Hepatocyte (in vitro differentiated cells): ENCODE measurements around the gene TAF1D. TPM values are rescaled to one million over a fixed set of nuclear protein-coding genes. Genes with fewer than 3 reads are reported as not detected.
"Not testable (repeated sequence)": the region's sequence is repeated elsewhere in the genome, so short reads cannot be mapped to it uniquely, and the experiment has no call there.

Experiments
- DNase-seq: peaks from one replicate; pipeline ENCODE4 v3.0.0-alpha.2; 2016; ENCODE audit warnings: low spot score
- H2AFZ ChIP-seq: fragments of 200-600 bp; sonication (generic); 2 replicates; pipeline ENCODE4 v1.6.0; 2016; ENCODE audit warnings: antibody characterized with exemption, mild to moderate bottlenecking
- H3K27ac ChIP-seq: fragments of 200-600 bp; sonication (generic); 2 replicates; pipeline ENCODE4 v1.5.1; 2016; ENCODE audit warnings: mild to moderate bottlenecking
- H3K27me3 ChIP-seq: fragments of 200-600 bp; sonication (generic); 2 replicates; pipeline ENCODE4 v1.6.1; 2016
- H3K36me3 ChIP-seq: fragments of 200-600 bp; sonication (generic); replicated peaks from 2 replicates; pipeline ENCODE4 v1.5.1; 2016; ENCODE audit warnings: low read depth; ENCODE audit not compliant: insufficient read depth
- H3K4me1 ChIP-seq: fragments of 200-600 bp; sonication (generic); 2 replicates; pipeline ENCODE4 v1.5.1; 2016; ENCODE audit warnings: mild to moderate bottlenecking, moderate library complexity; ENCODE audit not compliant: insufficient read depth
- H3K4me2 ChIP-seq: fragments of 200-600 bp; sonication (generic); 2 replicates; pipeline ENCODE4 v1.6.0; 2016
- H3K4me3 ChIP-seq: fragments of 200-600 bp; sonication (generic); 2 replicates; pipeline ENCODE4 v1.5.1; 2016; ENCODE audit warnings: mild to moderate bottlenecking
- H3K79me2 ChIP-seq: fragments of 200-600 bp; sonication (generic); 2 replicates; pipeline ENCODE4 v1.6.0; 2017; ENCODE audit warnings: mild to moderate bottlenecking
- H3K9me2 ChIP-seq: fragments of 200-600 bp; sonication (generic); replicated peaks from 2 replicates; pipeline ENCODE4 v1.6.0; 2017; ENCODE audit warnings: mild to moderate bottlenecking; ENCODE audit not compliant: insufficient read depth
- H3K9me3 ChIP-seq: fragments of 200-600 bp; sonication (generic); 2 replicates; pipeline ENCODE4 v1.5.1; 2016; ENCODE audit warnings: low read depth, mild to moderate bottlenecking
- H4K20me1 ChIP-seq: fragments of 200-600 bp; sonication (generic); 2 replicates; pipeline ENCODE4 v1.6.0; 2016; ENCODE audit warnings: mild to moderate bottlenecking; ENCODE audit not compliant: insufficient read depth, poor library complexity, severe bottlenecking
- EZH2 ChIP-seq: fragments of 200-600 bp; sonication (generic); IDR thresholded peaks from 2 replicates; pipeline ENCODE4 v1.6.1; 2016; ENCODE audit warnings: antibody characterized with exemption, mild to moderate bottlenecking, borderline replicate concordance
- EZH2phosphoT487 ChIP-seq: fragments of 200-600 bp; sonication (generic); IDR thresholded peaks from one replicate; pipeline ENCODE4 v1.6.1; 2018; ENCODE audit warnings: antibody characterized with exemption, mild to moderate bottlenecking, low read depth, moderate library complexity; ENCODE audit not compliant: unreplicated experiment, severe bottlenecking
- WGBS: methylation state at CpG from one replicate; pipeline ENCODE4 v1.1.6; 2016; ENCODE audit warnings: low lambda C conversion rate; ENCODE audit errors: missing lambda C conversion rate; 5-methylcytosine and 5-hydroxymethylcytosine counted together
- polyA plus RNA-seq: library from polyadenylated mRNA; unstranded; fragments of >200 nt; fragmentation: Nextera tagmentation; extraction: Ambion mirVana; gene quantifications from 2 replicates; pipeline ENCODE4 v1.2.1, GENCODE V29; 2016
- total RNA-seq: library from RNA; depleted of rRNA; stranded (reverse); fragments of >200 nt; gene quantifications from 2 replicates; pipeline ENCODE4 v1.2.3, GENCODE V29; 2014
- TF ChIP-seq, protein P1 (sequence below): fragments of 200-600 bp; sonication (generic); IDR thresholded peaks from 2 replicates; pipeline ENCODE4 v1.5.1; 2016; ENCODE audit warnings: antibody characterized with exemption, mild to moderate bottlenecking; ENCODE audit not compliant: poor library complexity

The TAF1D gene
- total and polyA plus RNA-seq, 2 experiments from 2014 or later = 42.1 to 240 TPM

DNA sequence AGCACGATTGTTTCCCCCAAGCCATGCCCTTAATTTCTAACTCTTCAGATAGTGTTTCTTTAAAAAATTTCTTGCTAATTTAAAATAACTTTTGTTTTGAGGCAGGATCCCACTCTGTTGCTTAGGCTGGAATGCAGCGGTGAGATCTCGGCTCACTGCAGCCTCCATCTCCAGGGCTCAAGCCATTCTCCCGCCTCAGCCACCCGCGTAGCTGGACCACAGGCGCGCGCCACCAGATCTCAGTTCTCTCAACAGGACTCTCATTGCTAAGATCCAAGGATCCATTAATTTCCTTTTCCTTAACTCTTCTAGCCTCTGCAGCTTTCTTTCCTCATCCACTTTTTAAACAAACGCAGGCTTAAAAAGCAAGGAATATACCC lies 42.5 kb upstream of the TAF1D start:
- peaks cover 47% of the 10 kb centered on the region for H3K79me2 ChIP-seq
- no peaks in the 10 kb centered on the region for H3K9me2 ChIP-seq
- TF ChIP-seq EZH2phosphoT487 (no peak), EZH2 (no peak)
- TF ChIP-seq, protein P1, sequence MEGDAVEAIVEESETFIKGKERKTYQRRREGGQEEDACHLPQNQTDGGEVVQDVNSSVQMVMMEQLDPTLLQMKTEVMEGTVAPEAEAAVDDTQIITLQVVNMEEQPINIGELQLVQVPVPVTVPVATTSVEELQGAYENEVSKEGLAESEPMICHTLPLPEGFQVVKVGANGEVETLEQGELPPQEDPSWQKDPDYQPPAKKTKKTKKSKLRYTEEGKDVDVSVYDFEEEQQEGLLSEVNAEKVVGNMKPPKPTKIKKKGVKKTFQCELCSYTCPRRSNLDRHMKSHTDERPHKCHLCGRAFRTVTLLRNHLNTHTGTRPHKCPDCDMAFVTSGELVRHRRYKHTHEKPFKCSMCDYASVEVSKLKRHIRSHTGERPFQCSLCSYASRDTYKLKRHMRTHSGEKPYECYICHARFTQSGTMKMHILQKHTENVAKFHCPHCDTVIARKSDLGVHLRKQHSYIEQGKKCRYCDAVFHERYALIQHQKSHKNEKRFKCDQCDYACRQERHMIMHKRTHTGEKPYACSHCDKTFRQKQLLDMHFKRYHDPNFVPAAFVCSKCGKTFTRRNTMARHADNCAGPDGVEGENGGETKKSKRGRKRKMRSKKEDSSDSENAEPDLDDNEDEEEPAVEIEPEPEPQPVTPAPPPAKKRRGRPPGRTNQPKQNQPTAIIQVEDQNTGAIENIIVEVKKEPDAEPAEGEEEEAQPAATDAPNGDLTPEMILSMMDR = no peak
- H4K20me1 ChIP-seq = peaks cover 38% of the 10 kb centered on the region
- DNase-seq = no peak
- peaks cover 24% of the 10 kb centered on the region for H3K4me1 ChIP-seq
- H3K4me2 ChIP-seq = peak overlapping the region; percentile 80
- WGBS = 3% methylated on average over 10 of the region's 10 CpGs
- no peaks in the 10 kb centered on the region for H3K27me3 ChIP-seq
- peak overlapping the region; percentile 24 for H3K27ac ChIP-seq
- H3K36me3 ChIP-seq = no peaks in the 10 kb centered on the region
- peak overlapping the region; percentile 54 for H3K4me3 ChIP-seq
- peak overlapping the region; percentile 71 for H2AFZ ChIP-seq
- no peaks in the 10 kb centered on the region for H3K9me3 ChIP-seq

DNA sequence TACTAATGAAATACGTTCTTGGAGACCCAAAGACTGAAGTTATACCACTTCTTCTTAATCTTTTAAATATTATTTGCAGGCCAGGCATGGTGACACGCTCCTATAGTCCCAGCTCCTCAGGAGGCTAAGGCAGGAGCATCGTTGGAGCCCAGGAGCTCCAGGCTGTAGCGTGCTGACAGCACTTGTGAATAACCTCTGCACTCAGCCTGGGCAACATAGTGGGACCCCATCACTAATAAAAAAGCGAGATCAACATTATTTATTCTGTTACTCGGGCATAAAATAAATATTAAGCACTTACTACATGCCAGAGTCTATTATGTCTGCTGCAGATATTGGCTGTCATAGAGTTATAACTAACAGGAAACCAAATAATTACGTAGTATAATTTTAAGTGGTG lies 42.1 kb upstream of the TAF1D start:
- DNase-seq = no peak
- peak overlapping the region; percentile 80 for H3K4me2 ChIP-seq
- no peaks in the 10 kb centered on the region for H3K36me3 ChIP-seq
- WGBS = 55% methylated on average over 7 of the region's 7 CpGs
- peak overlapping the region; percentile 54 for H3K4me3 ChIP-seq
- peaks cover 24% of the 10 kb centered on the region for H3K4me1 ChIP-seq
- no peaks in the 10 kb centered on the region for H3K9me2 ChIP-seq
- H3K27ac ChIP-seq = peak overlapping the region; percentile 24
- peaks cover 43% of the 10 kb centered on the region for H3K79me2 ChIP-seq
- H3K9me3 ChIP-seq = no peaks in the 10 kb centered on the region
- peaks cover 36% of the 10 kb centered on the region for H4K20me1 ChIP-seq
- peak overlapping the region; percentile 71 for H2AFZ ChIP-seq
- H3K27me3 ChIP-seq = no peaks in the 10 kb centered on the region
- TF ChIP-seq EZH2 = no peak
- TF ChIP-seq EZH2phosphoT487 = no peak
- TF ChIP-seq, protein P1 = no peak

DNA sequence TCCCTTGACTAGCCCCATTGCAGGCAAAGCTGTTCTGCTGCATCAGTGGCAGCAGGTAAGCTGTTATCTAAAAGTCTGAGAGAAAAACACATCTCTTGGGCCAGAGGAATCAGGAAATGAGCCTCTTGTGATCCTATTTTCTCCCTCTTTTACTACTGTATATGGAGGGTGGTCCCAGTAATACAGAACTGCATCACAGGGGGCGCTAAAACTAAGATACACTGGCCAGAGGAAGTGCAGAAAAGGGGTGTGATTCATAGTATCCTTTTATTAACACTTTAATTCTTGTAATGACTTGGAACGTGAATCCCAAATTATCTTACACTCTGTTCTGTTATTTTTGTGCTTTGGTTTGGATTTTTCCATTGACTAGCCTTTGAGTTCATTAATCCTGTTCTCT lies 34.0 kb upstream of the TAF1D start:
- no peak for DNase-seq
- H3K79me2 ChIP-seq = no peaks in the 10 kb centered on the region
- no peaks in the 10 kb centered on the region for H3K9me2 ChIP-seq
- TF ChIP-seq, protein P1 = no peak
- TF ChIP-seq EZH2phosphoT487 (no peak), EZH2 (no peak)
- 52% methylated on average over 2 of the region's 2 CpGs for WGBS
- H3K4me2 ChIP-seq = no peak overlapping the region
- no peak overlapping the region for H2AFZ ChIP-seq
- H3K4me1 ChIP-seq = no peaks in the 10 kb centered on the region
- no peaks in the 10 kb centered on the region for H3K9me3 ChIP-seq
- no peak overlapping the region for H3K4me3 ChIP-seq
- H3K36me3 ChIP-seq = no peaks in the 10 kb centered on the region
- H3K27me3 ChIP-seq = no peaks in the 10 kb centered on the region
- no peaks in the 10 kb centered on the region for H4K20me1 ChIP-seq
- H3K27ac ChIP-seq = no peak overlapping the region

DNA sequence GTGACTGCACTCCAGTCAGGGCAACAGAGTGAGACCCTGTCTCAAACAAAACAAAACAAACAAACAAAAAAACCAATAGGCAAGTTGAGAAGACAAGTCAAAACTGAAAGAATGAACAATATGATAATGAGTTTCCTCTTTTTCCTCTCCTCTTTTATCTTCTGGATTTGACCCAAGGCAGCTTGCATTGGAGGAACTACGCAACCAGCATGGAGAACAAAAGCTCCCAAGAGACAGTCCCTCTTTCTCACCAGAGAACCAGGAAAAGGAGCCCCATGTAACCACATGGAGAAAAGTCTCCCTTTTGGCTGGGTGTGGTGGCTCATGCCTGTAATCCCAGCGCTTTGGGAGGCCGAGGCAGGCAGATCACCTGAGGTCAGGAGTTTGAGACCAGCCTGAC lies 33.3 kb upstream of the TAF1D start:
- not testable (repeated sequence) for H3K4me3 ChIP-seq, H3K27me3 ChIP-seq, H3K4me2 ChIP-seq, H3K9me3 ChIP-seq, DNase-seq, H3K27ac ChIP-seq, H4K20me1 ChIP-seq, H3K9me2 ChIP-seq, H3K36me3 ChIP-seq, H3K4me1 ChIP-seq, H2AFZ ChIP-seq, H3K79me2 ChIP-seq
- 98% methylated on average over 3 of the region's 3 CpGs for WGBS
